HepG2 (cell line): ENCODE results near the gene NOTUM. TPM values are rescaled to one million over a fixed set of nuclear protein-coding genes. Genes with fewer than 3 reads are reported as not detected.
A peak's percentile ranks its signal among the peaks of the same experiment; 100 is the strongest.

Source experiments
- CAMTA2 ChIP-seq: sonication (generic); formaldehyde crosslinking; IDR thresholded peaks from 2 replicates; pipeline ENCODE4 v1.4.0; 2020; ENCODE audit warnings: mild to moderate bottlenecking, missing genetic modification reagents, borderline replicate concordance
- ERF ChIP-seq: IDR thresholded peaks from 2 replicates; pipeline ENCODE4 v1.6.1; 2018; ENCODE audit warnings: missing biosample characterization, missing genetic modification reagents
- HMGXB3 ChIP-seq: sonication (generic); formaldehyde crosslinking; IDR thresholded peaks from 2 replicates; pipeline ENCODE4 v1.4.0; 2020; ENCODE audit warnings: missing genetic modification reagents, borderline replicate concordance
- MBD4 ChIP-seq: IDR thresholded peaks from 2 replicates; pipeline ENCODE4 v1.6.1; 2012; ENCODE audit warnings: low read length, inconsistent platforms, borderline replicate concordance
- MXD1 ChIP-seq: sonication (generic); formaldehyde crosslinking; IDR thresholded peaks from 2 replicates; pipeline ENCODE4 v1.4.0; 2020; ENCODE audit warnings: mild to moderate bottlenecking, missing genetic modification reagents
- NFATC3 ChIP-seq: sonication (generic); formaldehyde crosslinking; IDR thresholded peaks from 2 replicates; pipeline ENCODE4 v1.5.1; 2020; ENCODE audit warnings: mild to moderate bottlenecking, missing genetic modification reagents
- NFRKB ChIP-seq: fragments of 450-650 bp; IDR thresholded peaks from 2 replicates; pipeline ENCODE4 v1.6.1; 2017
- PAF1 ChIP-seq: IDR thresholded peaks from 2 replicates; pipeline ENCODE4 v1.6.1; 2016; ENCODE audit warnings: missing genetic modification reagents, missing compliant biosample characterization
- TRIM22 ChIP-seq: fragments of 450-650 bp; IDR thresholded peaks from 2 replicates; pipeline ENCODE4 v1.6.1; 2017
- ZFP37 ChIP-seq: sonication (generic); formaldehyde crosslinking; IDR thresholded peaks from 2 replicates; pipeline ENCODE4 v1.4.0; 2020; ENCODE audit warnings: missing genetic modification reagents, borderline replicate concordance
- ZNF224 ChIP-seq: sonication (generic); formaldehyde crosslinking; IDR thresholded peaks from 2 replicates; pipeline ENCODE4 v1.5.0; 2020; ENCODE audit warnings: mild to moderate bottlenecking, missing genetic modification reagents
- ZNF672 ChIP-seq: sonication (generic); formaldehyde crosslinking; IDR thresholded peaks from 2 replicates; pipeline ENCODE4 v1.8.1; 2022; ENCODE audit warnings: missing genetic modification reagents
- ZNF709 ChIP-seq: sonication (generic); formaldehyde crosslinking; IDR thresholded peaks from 2 replicates; pipeline ENCODE4 v1.5.0; 2020; ENCODE audit warnings: mild to moderate bottlenecking, missing genetic modification reagents
- ZNF724P ChIP-seq: sonication (generic); formaldehyde crosslinking; IDR thresholded peaks from 2 replicates; pipeline ENCODE4 v1.8.0; 2022; ENCODE audit warnings: missing genetic modification reagents, borderline replicate concordance
- polyA plus RNA-seq, 8 experiments: library from polyadenylated mRNA; depleted of rRNA in 3 of 8; stranded (reverse) in 7 of 8; unstranded in 1 of 8; fragments of >200 nt; fragmentation: Illumina TruSeq in 4 of 8; extraction: Trizol in 4 of 8; gene quantifications; 2 replicates each; pipeline versions ENCODE4 v1.2.1 to v1.2.3, GENCODE V29; 2011 to 2016; ENCODE audit warnings: low read depth in 4 of 8, missing spikeins in 1 of 8, mixed read lengths in 1 of 8; ENCODE audit not compliant: insufficient read depth in 1 of 8
- total RNA-seq, 5 experiments: library from RNA; depleted of rRNA; stranded (reverse); fragments of >200 nt; fragmentation: Illumina TruSeq; extraction: Trizol; gene quantifications; 2 replicates each; pipeline ENCODE4 v1.2.3, GENCODE V29; 2016; ENCODE audit warnings: low read depth in 1 of 5
- TF ChIP-seq, protein P1 (sequence below): sonication (generic); formaldehyde crosslinking; conservative IDR thresholded peaks from 2 replicates; pipeline ENCODE4 v1.4.0; 2020; ENCODE audit warnings: missing genetic modification reagents
- TF ChIP-seq, protein P2 (sequence below), 2 experiments: fragments of 450-650 bp in 1 of 2; sonication (generic) in 1 of 2; formaldehyde crosslinking; IDR thresholded peaks; 2 replicates each; pipeline versions ENCODE4 v1.5.0 to v1.8.0; 2020 to 2022; ENCODE audit warnings: mild to moderate bottlenecking in 1 of 2, missing genetic modification reagents in 1 of 2
- TF ChIP-seq, protein P3 (sequence below): sonication (generic); formaldehyde crosslinking; IDR thresholded peaks from 2 replicates; pipeline ENCODE4 v1.5.0; 2020; ENCODE audit warnings: mild to moderate bottlenecking, missing genetic modification reagents, moderate library complexity

NOTUM gene
- total and polyA plus RNA-seq, 2 of the 13 experiments (the other 11 are each of a cell fraction or from before 2014, with no cell fraction given) = 150 to 160 TPM

DNA sequence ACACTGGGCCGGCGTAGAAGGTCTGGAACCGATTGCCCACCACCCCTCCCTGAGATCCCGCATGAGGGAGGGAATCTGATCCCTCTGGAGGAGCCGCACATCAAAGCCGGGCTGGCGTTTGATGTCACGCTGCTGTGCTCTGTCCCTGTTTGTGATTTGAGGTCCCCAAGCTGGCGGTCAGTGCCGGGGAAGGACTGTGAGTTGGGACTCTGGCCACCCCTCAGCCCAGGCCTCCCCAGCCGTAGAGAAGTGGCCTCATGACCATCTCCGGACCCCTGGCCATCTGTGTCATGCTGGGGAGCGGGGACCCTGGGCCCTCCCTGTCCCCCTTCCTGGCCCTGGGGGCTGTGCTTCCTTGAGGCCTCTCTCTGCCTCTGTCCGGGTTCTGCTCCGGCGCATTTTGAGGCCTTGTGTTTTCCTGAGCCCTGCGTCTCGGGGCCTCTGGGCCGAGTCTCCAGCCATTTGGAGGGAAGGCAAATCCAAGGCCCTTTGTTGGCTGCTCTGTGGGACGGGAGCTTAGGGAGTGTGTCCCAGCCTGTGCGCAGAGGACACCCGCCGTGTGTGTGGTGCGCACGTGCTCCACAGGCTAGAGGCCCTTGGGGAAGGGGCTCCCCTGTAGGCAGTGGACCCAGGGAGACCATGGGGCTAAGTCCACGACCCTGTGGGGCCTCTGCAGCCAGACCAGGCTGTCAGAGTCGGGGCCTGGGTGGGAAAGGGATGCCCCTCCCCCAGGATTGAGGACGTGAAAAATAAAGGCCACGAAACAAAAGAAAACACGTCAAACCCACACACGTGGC lies 31.5 kb upstream of the NOTUM start (continued):
- TF ChIP-seq HMGXB3 (CRISPR knock-in tag) (peak; percentile 30; the same call in 1 of the 2 replicates), ZFP37 (CRISPR knock-in tag) (peak; percentile 88), TRIM22 (no peak), ERF (peak; percentile 94), NFATC3 (CRISPR knock-in tag) (peak; percentile 98), ZNF724P (CRISPR knock-in tag) (peak; percentile 98), PAF1 (CRISPR knock-in tag) (peak; percentile 90; the same call in 1 of the 2 replicates), ZNF224 (CRISPR knock-in tag) (peak; percentile 99), ZNF672 (CRISPR knock-in tag) (peak; percentile 70; the same call in 1 of the 2 replicates), ZNF709 (peak; percentile 90), NFRKB (no peak), MXD1 (CRISPR knock-in tag) (peak; percentile 92; the same call in 1 of the 2 replicates), MBD4 (no peak), CAMTA2 (CRISPR knock-in tag) (peak; percentile 95)
- TF ChIP-seq, protein P1, sequence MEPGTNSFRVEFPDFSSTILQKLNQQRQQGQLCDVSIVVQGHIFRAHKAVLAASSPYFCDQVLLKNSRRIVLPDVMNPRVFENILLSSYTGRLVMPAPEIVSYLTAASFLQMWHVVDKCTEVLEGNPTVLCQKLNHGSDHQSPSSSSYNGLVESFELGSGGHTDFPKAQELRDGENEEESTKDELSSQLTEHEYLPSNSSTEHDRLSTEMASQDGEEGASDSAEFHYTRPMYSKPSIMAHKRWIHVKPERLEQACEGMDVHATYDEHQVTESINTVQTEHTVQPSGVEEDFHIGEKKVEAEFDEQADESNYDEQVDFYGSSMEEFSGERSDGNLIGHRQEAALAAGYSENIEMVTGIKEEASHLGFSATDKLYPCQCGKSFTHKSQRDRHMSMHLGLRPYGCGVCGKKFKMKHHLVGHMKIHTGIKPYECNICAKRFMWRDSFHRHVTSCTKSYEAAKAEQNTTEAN (CRISPR knock-in tag) = peak; percentile 85
- TF ChIP-seq, protein P2, sequence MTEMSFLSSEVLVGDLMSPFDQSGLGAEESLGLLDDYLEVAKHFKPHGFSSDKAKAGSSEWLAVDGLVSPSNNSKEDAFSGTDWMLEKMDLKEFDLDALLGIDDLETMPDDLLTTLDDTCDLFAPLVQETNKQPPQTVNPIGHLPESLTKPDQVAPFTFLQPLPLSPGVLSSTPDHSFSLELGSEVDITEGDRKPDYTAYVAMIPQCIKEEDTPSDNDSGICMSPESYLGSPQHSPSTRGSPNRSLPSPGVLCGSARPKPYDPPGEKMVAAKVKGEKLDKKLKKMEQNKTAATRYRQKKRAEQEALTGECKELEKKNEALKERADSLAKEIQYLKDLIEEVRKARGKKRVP (CRISPR knock-in tag; IDR thresholded peaks at IDR 0.05) = peak in 1 of 2 experiments; percentile 89; a peak in 3 of 4 replicates
- TF ChIP-seq, protein P3, sequence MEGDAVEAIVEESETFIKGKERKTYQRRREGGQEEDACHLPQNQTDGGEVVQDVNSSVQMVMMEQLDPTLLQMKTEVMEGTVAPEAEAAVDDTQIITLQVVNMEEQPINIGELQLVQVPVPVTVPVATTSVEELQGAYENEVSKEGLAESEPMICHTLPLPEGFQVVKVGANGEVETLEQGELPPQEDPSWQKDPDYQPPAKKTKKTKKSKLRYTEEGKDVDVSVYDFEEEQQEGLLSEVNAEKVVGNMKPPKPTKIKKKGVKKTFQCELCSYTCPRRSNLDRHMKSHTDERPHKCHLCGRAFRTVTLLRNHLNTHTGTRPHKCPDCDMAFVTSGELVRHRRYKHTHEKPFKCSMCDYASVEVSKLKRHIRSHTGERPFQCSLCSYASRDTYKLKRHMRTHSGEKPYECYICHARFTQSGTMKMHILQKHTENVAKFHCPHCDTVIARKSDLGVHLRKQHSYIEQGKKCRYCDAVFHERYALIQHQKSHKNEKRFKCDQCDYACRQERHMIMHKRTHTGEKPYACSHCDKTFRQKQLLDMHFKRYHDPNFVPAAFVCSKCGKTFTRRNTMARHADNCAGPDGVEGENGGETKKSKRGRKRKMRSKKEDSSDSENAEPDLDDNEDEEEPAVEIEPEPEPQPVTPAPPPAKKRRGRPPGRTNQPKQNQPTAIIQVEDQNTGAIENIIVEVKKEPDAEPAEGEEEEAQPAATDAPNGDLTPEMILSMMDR = no peak; the same call in 1 of the 2 replicates
